HT1080 (cell line): ENCODE results near the gene DHTKD1. TPM values are rescaled to one million over a fixed set of nuclear protein-coding genes. Genes with fewer than 3 reads are reported as not detected.
A peak's percentile ranks its signal among the peaks of the same experiment; 100 is the strongest.

Source experiments
- DNase-seq: peaks from one replicate; pipeline ENCODE4 v3.0.0-alpha.2; 2015; ENCODE audit warnings: low read depth
- polyA plus RNA-seq, 2 experiments: library from polyadenylated mRNA; depleted of rRNA; stranded (reverse); fragments of >200 nt; gene quantifications; 2 replicates each; pipeline ENCODE4 v1.2.3, GENCODE V29; 2015
- total RNA-seq: library from RNA; depleted of rRNA; stranded (reverse); fragments of >200 nt; shearing (Covaris generic); gene quantifications from 2 replicates; pipeline ENCODE4 v1.2.3, GENCODE V29; 2014; rRNA removed

DHTKD1 gene, protein sequence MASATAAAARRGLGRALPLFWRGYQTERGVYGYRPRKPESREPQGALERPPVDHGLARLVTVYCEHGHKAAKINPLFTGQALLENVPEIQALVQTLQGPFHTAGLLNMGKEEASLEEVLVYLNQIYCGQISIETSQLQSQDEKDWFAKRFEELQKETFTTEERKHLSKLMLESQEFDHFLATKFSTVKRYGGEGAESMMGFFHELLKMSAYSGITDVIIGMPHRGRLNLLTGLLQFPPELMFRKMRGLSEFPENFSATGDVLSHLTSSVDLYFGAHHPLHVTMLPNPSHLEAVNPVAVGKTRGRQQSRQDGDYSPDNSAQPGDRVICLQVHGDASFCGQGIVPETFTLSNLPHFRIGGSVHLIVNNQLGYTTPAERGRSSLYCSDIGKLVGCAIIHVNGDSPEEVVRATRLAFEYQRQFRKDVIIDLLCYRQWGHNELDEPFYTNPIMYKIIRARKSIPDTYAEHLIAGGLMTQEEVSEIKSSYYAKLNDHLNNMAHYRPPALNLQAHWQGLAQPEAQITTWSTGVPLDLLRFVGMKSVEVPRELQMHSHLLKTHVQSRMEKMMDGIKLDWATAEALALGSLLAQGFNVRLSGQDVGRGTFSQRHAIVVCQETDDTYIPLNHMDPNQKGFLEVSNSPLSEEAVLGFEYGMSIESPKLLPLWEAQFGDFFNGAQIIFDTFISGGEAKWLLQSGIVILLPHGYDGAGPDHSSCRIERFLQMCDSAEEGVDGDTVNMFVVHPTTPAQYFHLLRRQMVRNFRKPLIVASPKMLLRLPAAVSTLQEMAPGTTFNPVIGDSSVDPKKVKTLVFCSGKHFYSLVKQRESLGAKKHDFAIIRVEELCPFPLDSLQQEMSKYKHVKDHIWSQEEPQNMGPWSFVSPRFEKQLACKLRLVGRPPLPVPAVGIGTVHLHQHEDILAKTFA
- 7.8 and 8.2 TPM in 2 replicates for total RNA-seq
- 6.4 and 11.2 TPM in 2 replicates for polyA plus RNA-seq (2015; cell fraction: cytosol; rRNA removed)
- polyA plus RNA-seq (2015; cell fraction: nucleus; rRNA removed), result 10.9 and 14.3 TPM in 2 replicates

DNA sequence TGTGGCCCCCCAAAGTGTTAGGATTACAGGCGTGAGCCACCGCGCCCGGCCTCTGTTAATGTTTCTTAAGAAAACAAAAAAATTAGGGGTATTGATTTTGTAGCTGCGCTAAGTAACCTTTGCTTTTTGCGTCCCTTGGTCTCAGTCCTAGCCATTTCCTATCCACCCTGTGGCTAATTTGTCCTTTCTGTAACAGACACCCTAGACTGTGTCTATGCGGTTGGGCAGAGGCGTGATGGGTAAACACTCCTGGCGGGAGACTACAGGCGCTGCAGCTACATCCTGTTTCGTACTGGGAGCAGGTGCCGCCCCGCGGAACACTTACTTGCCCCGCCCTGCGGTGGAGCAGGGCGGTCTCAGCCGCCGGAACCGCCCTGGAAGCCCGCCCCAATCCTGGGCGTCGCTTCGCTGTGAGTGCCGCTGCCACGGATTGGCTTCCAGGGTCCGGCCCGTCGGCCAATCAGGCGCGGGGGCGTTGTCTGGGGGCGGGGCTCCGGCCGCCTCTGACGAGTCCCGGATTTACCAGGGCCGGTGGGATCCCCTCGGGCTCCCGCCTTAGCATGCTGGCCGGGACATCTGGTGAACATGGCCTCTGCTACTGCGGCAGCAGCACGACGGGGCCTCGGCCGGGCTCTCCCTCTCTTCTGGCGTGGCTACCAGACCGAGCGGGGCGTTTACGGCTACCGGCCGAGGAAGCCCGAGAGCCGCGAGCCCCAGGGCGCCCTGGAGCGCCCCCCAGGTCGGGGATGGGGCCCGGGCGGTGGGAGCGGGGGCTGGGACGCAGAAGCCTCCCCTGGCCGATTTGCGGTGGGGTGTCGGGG lies at the start of gene DHTKD1:
Gene DHTKD1 (plus strand): TSS at position 506 of the 821 bp plus-strand sequence. CDS start 80 bp downstream, at position 586.
- peak; percentile 99 for DNase-seq

DNA sequence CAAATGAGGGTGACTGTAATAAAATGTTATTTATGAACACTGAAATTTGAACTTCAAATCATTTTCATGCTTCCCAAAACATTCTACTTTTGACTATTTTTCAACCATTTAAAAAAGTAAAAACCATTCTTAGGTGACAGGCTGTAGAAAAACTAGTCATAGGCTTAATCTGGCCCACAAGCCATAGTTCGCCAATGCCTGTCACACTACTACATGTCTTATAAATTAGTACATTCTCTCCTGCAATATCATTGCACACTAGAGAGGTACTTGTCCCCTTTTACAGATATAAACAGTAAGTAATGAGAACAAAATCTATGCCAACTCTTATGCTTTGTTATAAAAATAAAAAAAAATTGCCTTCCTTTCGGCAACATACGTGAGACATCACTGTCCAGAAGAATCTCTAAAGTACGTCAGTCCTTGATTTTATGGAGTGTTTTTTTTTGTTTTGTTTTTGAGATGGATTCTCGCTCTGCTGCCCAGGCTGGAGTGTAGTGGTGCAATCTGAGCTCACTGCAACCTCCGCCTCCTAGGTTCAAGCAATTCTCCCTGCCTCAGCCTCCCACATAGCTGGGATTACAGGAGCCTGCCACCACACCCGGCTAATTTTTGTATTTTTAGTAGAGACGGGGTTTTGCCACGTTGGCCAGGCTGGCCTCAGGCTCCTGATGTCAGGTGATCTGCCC lies 49.3 kb upstream of the DHTKD1 start:
- DNase-seq, result no peak

DNA sequence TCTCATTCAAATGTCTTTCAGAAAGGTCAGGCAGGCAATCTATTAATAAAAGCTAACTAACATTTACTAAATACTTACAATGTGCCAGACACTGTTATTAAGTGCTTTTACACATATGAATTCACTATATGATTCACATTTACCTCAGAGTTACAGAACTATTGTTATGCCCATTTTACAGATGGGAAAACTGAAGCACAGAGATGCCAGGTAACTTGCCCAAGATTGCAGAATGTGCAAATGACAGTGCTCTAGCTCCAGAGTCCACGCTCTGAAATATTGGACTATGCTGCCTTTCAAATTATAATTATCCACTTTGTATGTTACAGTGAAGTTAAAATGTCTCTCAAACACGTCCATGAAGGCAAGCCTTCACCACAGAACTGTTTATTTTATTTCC lies 48.2 kb upstream of the DHTKD1 start:
- no peak for DNase-seq

DNA sequence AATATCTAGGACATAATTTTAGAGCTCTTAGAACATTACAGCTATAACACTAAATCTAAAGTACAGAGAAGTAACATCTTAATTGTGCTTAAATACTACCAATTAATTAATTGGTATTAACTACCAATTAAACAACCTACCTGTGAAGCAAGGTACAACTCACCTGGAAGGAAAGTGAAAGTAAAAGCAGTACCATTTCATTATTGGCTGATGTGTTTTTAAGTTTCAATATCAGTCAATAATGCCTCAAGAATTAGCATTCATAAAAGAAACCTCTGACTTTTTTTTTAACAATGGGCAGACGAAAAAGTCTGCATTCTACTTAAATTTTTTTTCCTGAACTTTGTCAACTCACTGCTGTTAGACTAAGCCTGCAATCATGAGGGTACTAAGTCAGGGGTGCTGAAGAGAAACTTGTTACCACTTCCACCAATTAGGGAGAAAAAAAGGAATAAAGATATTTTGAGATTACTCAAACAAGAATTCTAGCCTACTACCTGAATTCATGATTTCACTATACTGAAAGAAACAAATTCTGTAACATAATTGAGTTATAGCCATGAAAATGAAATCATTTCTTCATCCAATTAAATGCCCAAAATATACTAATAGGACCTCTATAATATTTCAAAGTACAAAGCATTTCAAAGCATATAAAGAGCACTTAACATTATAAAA lies 46.0 kb upstream of the DHTKD1 start:
- no peak for DNase-seq

DNA sequence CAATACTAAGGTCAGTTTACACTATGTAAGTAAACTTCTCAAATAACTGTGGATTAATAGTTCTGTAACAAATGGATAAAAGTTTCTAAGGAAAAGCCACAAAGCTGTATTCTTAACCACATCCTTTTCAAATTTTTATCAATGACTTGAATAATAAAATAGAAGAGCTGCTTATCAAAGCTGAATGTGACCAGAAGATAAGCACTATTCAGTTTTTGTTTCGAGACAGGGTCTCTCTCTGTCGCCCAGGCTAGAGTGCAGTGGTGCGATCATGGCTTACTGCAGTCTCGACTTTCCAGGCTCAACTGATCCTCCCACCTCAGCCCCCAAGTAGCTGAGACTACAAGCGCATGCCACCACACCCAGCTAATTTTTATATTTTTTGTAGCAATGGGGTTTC lies 43.2 kb upstream of the DHTKD1 start:
- no peak for DNase-seq

DNA sequence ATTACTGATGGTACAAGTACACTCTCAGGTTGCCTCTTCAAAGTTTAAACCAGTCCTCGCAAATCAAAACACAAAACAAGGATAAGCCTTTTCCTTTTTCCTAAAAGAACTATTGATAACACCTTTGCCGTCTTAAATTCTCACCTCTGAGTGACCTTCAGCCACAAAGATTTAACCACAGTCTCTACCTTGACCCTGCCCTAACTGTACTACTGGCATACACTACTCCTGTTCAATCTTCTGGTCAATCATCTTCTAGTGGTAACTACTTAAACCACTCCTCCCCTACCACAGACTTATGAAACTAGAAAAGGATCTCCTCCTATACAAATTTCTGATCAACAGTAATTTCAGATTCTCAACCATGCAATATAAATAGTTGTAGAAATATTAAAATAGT lies 41.2 kb upstream of the DHTKD1 start:
- DNase-seq, result no peak

DNA sequence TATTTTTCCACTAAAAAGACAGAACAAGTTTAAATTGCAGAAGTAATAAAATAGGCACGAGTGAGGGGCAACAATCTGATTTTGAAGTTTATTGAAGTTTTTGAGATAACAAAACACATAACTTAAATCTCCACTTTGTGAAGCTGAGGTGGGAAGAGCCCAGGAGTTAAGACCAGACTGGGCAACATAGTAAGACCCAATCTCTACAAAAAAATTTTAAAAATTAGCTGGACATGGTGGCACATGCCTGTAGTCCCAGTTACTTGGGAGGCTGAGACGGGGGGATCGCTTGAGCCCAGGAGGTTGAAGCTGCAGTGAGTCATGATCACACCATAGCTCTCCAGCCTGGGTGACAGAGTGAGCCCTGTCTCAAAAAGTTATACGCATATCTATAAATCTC lies 37.4 kb upstream of the DHTKD1 start:
- no peak for DNase-seq

DNA sequence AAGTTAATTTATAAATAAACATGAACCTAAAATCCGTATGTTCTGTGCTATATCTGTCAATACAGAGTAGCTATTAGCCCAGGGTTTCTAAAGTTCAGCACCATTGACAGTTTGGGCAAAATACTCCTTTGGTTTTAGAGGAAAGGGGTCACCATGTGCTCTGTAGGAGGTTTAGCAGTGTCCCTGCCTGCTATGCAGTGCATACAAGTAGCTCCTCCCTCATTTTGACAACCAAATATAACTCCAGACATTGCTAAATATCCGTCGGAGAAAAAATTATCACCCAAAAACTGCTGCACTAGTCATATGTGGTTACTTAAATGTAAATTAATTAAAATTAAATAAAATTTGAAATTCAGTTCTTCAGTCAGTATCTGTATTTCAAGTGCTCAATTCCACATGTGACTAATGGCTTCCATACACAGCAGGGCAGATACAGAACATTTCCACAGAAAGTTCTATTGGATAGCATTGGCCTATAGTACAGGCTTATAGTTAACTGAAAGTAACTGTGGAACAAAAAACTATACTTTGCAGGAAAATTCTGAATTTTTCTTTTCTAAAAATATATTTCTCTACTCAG lies 32.6 kb upstream of the DHTKD1 start:
- DNase-seq, result no peak

DNA sequence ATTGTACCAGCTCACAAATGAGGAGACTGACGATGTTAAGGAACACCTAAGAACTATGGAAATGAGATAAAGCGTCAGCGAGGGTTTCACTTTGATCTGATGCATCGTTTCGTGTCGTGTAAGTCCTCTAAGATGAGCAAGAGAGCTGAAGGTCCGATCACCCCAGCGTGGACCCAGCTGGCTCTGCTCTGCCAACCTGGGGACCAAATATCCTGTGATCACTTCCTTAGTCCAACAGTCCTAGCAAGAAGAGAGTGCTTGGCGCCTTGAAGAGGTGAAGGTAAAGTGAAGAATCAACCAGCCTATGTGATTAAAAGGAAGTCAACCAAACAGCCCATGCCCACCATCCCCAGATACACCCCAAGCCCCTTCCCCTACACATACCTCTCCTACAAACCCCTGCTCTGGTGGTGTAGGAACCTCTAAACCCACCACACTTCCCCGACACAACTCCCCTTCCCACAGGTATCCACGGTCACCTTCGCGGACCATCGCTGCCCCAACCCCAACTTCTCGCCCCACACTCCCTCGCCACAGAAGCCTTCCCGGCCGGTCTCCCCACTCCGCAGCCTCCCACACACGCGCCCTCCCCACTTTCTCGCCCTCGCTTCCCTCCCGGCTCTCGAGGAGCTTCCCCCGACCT lies 26.9 kb upstream of the DHTKD1 start:
- peak; percentile 42 for DNase-seq

DNA sequence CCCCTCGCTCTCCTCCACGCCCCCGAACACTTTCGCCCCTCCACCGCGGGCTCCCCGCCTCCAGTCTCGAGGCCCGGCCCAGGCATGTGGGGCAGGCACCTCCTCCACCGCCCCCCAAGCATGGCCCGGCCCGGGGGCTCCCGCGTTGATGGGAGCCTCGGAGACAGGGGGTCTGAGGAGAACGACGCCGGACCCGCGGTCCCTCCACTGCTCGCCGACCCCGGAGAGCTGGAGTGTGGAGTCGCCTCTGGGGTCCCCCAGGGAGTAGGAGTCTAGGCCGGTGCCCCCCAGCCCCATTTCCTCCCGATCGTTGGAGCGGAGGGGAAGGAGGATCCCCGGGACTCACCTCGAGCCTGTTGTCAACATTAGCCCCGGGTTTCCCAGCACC lies 26.4 kb upstream of the DHTKD1 start:
- no peak for DNase-seq

DNA sequence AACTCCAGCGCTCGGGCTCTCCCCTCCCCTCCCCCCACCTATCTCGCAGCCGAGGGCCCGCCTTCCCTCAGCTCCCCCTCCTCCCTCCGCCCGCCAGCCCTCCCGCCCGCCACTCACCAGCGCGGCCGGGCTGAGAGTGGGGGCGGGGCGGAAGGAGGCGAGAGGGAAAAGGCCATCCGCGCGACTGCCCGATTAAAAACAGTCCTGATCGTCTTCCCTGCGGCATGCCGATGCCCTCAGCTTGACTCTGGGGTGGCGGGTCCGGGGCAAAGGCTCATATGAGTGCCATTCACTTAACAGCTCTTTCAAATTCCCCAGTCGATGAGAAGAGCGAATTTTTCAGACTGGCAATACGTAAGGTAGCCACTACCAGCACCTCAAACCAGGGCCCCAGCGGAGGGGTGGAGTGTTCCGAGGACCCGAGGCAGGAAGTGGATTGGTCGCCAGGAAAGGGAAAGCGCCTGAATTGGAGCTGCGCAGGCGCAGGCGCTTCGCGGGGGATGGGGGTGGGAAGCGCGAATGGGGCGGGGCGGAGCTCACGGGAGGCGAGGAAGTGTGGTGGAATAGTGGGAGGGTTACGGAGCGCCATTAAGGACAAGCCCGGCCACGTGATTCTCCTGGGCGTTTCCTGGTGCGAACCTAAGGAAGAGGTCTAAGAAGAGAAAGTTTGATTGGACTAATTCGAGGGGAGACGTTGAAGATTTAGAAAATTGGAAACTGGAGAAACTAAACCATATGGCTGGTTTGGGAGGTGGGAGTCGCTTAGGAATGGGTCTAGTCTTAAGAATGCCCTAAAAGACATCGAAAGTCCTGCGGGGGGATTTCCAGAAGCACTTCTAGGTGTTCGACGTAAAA lies 25.7 kb upstream of the DHTKD1 start, which contains the start of gene UPF2:
Gene UPF2 (minus strand): TSS at position 13 of the 855 bp plus-strand sequence. CDS start 7,386 bp downstream, outside the sequence.
- DNase-seq, result peak; percentile 95

DNA sequence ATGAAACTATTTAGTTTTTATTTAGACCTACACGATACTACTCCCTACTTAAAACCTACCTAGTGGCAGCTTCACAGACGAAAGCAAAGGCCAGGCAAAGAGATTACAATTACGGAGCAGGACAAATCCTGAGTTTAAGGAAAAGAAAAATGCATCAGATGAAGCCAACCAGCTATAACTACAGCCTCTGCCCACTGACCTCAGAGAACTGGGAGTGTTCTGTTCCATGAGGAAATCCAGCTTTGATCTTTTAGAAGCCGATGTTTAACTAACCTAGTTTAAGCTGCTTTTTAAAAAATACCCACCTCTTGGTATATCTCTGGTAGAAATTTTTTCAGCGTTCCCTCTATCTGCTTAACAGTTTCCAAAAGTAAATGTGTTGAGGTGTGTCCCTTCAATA lies 23.2 kb upstream of the DHTKD1 start:
- no peak for DNase-seq

DNA sequence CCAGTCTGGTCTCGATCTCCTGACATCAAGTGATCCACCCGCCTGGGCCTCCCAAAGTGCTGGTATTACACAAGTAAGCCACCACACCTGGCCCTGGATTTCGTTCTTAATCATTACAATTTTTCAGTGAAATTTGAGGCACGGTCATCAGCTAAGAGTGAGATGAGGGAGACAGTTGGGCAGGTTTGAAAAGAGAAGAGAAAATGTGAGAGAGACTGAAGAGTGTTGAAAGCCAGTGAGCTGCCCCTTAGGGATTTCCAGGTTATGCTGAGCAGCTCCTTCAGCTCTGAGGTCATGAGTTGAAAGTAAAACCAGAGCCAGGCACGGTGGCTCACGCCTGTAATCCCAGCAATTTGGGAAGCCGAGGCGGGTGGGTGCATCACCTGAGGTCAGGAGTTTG lies 20.2 kb upstream of the DHTKD1 start:
- DNase-seq, result no peak

DNA sequence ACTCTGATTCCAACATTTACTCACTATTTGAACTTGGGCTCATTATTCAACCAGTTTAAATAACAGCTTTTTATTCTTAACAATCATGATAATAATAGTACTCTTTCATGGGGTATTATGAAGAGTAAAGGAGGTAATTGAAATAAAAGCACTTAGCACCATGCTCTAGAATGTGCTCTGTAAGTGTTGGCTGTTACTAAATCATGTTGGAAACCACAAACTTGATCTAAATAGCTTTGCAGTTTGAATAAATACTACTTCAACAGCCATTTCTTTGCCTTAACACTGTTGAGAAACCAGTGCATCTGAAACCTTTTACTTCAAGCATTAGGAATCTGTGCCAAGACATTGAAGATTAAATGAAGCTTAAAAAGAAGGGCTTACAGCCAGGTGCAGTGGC lies 18.2 kb upstream of the DHTKD1 start:
- DNase-seq, result no peak

DNA sequence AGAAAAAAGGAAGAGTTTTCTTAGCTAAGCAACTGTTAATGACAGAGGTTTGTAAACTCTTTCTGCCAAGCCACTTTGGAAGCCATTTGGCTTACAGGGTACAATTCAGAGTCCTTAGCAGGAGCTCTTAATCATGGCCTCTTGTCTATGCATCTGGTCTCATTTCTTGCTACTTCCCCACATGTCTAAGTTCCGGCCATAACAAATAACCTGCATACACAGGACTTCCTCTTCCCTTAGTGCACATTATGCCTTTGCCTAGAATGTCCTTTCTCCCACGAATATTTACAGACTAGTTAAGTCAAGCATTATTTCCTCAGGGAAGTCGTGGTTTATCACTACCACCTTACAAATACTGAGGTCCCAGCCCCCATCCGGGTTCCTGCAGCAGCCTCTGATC lies 17.5 kb upstream of the DHTKD1 start:
- DNase-seq, result no peak

DNA sequence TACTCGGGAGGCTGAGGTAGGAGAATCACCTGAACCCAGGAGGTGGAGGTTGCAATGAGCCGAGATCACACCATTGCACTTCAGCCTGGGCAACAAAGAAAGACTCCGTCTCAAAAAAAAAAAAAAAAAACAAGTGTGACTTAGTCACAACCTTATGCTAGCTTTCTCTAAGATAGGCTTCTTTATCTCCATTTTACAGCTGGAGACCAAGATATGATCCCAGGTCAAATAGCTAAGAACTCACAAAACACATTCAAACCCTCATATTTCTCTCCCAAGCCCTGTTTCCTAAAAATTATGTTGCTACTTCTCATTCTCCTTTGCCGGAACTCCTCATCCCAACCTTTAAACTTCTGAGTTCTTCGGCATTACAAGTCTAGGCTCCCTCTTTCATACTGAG lies 13.0 kb upstream of the DHTKD1 start:
- DNase-seq, result no peak

DNA sequence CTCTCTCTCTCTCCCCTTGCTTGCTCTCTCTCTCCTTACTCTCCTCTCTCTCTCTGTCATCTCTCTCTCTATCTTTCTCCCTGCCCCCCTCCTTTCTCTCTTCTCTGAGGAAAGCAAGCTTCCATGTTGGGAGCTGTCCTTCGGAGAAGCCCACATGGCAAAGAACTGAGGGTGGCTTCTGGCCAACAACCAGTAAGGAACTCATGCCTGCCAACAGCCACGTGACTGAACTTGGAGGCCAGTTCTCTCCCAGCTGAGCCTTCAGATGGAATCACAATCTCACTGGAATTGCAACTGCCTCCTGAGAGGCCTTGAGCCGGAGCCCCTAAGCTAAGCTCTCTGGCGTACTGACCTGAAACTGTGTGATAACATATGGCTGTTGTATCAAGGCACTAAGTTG lies 12.0 kb upstream of the DHTKD1 start:
- no peak for DNase-seq

DNA sequence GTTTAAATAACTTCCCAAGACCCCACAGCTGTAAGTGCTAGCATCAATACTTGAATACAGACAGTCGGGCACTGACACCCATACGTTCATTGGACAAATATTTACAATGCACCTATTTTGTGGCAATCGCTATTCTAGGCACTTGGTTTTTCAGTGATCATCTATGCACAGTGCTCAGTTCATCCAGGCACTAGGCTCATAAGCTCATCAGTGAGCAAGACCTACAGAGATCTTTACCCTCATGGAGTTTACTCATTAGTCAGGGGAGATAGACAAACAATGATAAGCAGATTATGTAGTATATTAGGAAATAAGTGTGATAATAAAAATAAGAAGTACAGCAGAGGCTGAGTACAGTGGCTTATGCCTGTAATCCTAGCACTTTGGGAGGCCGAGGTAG lies 7.6 kb upstream of the DHTKD1 start:
- DNase-seq, result no peak
